ENCODE results near the gene LEMD1. TPM values are rescaled to one million over a fixed set of nuclear protein-coding genes. Genes with fewer than 3 reads are reported as not detected.
A peak's percentile ranks its signal among the peaks of the same experiment; 100 is the strongest.
"Not testable (repeated sequence)": the region's sequence is repeated elsewhere in the genome, so short reads cannot be mapped to it uniquely, and the experiment has no call there.

LEMD1 gene
- total RNA-seq, 1 experiment from 2014 or later: 0.27 TPM

DNA sequence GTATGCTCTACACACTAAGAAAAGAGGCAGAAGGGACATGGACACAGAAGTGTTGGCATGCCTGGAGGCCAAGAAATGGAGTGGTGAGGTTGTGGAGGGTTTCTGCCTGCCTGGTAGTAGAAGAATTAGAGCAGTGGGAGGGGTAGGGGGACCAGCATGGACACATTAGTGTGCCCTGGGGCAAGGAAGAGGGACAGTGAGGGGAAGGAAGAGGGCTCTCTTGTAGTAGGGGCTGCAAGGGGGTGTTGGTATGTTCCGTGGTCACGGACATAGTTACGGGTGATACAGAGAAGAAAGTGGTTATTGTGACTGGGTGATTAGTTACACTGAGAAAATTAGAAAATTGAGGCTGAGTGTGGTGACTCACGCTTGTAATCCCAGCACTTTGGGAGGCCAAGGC lies 23.3 kb downstream of the LEMD1 start:
- DNase-seq (ENCODE audit: low read depth): no peak
- in situ Hi-C loops (cut with HindIII; ENCODE audit: low pct_unique_long_range_greater_than_20kb, low sequenced_read_pairs): no loop called here

DNA sequence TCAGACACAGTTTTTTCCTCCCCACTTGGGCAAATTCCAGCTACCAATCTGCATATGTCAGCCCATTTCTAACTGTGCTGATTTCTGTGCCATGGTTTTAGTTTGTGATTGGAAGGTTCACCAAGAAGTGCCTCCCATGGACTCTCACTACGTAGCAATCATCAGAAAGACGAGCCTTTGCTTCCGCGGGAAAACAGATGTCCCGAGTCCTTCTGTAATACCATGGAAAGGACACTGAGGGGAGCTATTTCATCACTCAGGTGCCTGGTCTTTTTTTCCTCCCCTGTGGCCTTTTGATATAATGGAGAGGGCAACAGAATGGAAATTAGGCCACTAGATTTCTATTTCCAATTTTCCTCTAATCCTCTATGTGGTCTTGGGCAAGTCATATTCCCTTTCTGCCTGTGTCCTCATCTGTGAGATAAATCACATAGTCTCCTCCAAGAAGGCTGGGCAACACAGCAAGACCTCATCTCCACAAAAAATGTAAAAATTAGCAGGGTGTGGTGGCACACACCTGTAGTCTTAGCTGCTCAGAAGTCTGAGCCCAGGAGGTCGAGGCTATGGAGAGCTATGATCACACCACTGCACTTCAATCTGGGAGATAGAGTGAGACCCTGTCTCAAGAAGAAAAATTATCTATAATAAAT lies 24.8 kb downstream of the LEMD1 start:
- DNase-seq (ENCODE audit: low read depth): peak; percentile 31

DNA sequence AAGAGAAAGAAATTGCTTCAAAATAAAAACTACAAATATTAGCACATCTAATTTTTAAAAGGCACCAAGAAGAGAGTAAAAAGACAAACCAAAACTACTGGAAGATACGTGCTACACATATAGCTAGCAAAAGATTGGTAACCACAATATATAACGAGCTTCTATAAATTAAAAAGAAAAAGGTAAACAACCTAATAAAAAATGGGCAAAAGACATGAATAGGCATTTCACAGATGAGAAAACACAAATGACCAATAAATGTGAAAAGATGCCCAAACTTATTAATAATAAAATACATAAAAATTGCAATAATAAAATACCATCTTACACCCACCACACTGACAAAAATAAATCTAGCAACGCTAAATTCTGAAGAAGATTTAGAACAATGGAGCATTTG lies 26.2 kb downstream of the LEMD1 start:
- in situ Hi-C loops (cut with HindIII; ENCODE audit: low pct_unique_long_range_greater_than_20kb, low sequenced_read_pairs): no loop called here
- DNase-seq (ENCODE audit: low read depth): no peak

More for the DNA sequence above, 24.8 kb downstream of the LEMD1 start:
- in situ Hi-C loops (cut with HindIII; ENCODE audit: low pct_unique_long_range_greater_than_20kb, low sequenced_read_pairs): no loop called here

- in situ Hi-C loops (cut with HindIII; ENCODE audit: low pct_unique_long_range_greater_than_20kb, low sequenced_read_pairs): no loop called here
- DNase-seq (ENCODE audit: low read depth): no peak
Measured at GRCh38 chr1:205392650-205393049, 29.2 kb downstream of the LEMD1 start.

DNA sequence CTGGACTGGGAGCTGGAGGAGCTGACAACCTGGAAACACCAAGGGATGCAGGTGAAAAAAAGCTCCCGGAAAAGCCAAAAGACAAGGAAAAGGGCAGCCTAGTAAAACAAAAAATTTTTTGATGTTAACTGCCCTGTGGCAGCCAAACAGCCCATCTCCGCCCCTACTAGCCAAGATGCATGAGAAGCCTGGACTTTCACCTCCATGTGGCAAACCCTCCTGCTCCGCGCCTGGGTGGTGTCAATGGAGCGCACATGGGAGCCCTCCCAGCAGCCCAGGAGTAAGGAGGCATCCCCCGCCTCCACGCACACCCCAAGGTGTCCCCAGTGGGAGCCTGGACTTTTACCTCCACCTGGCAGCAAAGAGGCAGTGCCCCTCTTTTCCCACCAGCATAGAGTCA lies 30.5 kb downstream of the LEMD1 start:
- no peak for DNase-seq (ENCODE audit: low read depth)
- in situ Hi-C loops (cut with HindIII; ENCODE audit: low pct_unique_long_range_greater_than_20kb, low sequenced_read_pairs): no loop called here

DNA sequence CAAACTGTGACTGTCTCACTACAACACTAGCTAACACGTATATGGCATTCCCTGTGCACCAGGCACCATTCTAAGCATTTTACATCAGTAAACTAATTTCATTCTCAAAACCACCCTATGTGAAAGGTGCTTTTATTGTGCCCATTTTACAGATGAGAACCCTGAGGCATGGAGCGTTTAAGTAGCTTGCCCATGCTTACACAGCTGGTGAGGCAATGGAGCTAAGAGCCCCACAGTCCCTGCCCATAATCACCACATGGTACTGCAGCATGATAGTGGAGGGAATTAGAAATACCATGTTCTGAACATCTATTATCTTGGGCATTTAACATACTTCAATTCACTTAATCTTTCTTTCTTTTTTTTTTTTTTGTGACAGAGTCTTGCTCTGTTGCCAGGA lies 34.0 kb downstream of the LEMD1 start:
- in situ Hi-C loops (cut with HindIII; ENCODE audit: low pct_unique_long_range_greater_than_20kb, low sequenced_read_pairs): no loop called here
- DNase-seq (ENCODE audit: low read depth): no peak

DNA sequence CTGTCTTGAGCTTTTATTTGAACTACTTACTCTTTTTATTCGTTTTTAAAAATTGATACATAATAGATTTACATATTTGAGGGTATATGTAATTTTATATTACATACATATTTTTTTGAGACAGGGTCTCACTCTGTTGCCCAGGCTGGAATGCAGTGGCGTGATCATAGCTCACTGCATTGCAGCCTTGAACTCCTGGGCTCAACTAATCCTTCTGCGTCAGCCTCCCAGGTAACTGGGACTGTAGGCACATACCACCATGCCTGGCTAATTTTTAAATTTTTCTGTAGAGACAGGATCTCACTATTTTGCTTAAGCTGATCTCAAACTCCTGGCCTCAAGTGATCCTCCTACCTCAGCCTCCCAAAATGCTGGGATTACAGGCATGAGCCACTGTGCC lies 38.9 kb downstream of the LEMD1 start:
- DNase-seq (ENCODE audit: low read depth); in situ Hi-C loops (cut with HindIII; ENCODE audit: low pct_unique_long_range_greater_than_20kb, low sequenced_read_pairs): not testable (repeated sequence)

DNA sequence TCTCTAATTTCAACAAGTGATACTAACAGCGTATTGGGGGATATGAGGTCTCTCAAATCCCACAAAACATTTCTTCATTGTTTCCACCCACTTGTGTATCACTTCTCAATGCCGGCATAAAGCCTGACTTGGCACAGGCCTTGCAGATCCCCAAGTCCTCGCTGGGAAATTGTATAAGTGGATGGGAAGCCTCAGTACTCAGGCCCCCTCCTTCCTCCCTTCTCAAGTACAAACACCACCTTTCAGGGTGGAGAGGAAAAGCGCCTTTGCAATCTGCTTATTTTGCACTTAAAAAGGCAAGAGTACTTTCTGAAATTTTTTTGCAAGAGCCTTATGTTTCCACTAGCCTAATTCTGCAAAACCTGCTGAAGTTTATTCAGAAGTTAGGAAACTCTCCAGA lies 39.3 kb downstream of the LEMD1 start:
- in situ Hi-C loops (cut with HindIII; ENCODE audit: low pct_unique_long_range_greater_than_20kb, low sequenced_read_pairs): no loop called here
- DNase-seq (ENCODE audit: low read depth): no peak

DNA sequence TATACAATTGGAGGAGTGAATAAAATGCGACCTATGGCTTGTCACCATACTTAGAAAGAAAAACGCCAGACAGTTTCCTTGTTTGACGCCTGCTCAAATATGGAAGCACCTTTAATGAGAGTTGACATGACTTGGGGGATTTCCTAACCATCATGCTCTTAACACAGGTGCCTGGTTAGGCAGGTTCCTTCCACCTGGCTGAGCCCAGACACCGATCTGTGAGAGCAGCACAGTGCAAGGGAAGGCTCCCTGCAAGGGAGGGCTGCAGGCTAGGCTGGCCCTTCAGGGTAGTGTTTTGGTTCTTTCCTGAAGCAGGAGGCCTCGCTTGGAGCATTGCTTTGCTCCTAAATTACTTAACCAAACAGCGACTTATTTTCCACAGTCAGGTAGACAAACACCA lies 40.6 kb downstream of the LEMD1 start:
- in situ Hi-C loops (cut with HindIII; ENCODE audit: low pct_unique_long_range_greater_than_20kb, low sequenced_read_pairs): no loop called here
- no peak for DNase-seq (ENCODE audit: low read depth)

- in situ Hi-C loops (cut with HindIII; ENCODE audit: low pct_unique_long_range_greater_than_20kb, low sequenced_read_pairs): no loop called here
Measured at GRCh38 chr1:205380882-205381281, 41.0 kb downstream of the LEMD1 start.

DNA sequence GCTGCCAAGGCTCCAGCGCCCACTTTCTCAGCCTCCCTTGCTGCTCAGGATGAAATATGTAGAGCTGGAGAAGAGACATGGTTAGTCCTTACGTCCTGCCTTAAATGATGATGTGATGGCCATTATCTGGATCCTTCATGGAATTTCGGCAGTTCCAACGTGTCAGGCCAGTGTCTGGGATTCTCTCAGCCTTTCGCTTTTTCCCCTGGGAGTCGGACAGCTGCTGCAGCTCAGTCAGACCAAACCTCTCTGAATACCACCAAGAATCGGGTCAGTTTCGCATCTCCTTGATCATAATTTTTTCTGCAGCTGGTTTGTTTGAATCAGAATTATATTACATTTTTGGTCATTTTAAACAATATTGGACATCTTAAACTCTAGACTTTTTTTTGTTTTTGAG lies 42.8 kb downstream of the LEMD1 start:
- DNase-seq (ENCODE audit: low read depth): no peak
- in situ Hi-C loops (cut with HindIII; ENCODE audit: low pct_unique_long_range_greater_than_20kb, low sequenced_read_pairs): no loop called here

More at GRCh38 chr1:205380882-205381281, 41.0 kb downstream of the LEMD1 start:
- no peak for DNase-seq (ENCODE audit: low read depth)

DNA sequence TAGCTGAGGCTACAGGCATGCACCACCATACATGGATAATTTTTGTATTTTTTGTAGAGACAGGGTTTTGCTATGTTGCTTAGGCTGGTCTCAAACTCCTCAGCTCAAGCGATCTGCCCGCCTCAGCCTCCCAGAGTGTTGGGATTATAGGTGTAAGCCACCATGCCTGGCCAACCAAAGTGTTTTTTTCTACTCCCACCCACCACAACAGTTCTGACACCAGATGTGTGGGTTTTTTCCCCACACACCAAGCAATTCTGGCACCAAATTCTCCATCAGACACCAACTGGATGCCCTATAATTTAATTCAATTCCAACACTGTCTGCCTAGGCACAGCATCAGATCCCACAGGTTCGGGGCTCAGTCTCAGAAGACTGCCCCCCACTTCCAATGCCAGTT lies 44.5 kb downstream of the LEMD1 start:
- no peak for DNase-seq (ENCODE audit: low read depth)
- in situ Hi-C loops (cut with HindIII; ENCODE audit: low pct_unique_long_range_greater_than_20kb, low sequenced_read_pairs): no loop called here

- in situ Hi-C loops (cut with HindIII; ENCODE audit: low pct_unique_long_range_greater_than_20kb, low sequenced_read_pairs): no loop called here
- DNase-seq (ENCODE audit: low read depth): peak; percentile 9
Measured at GRCh38 chr1:205376739-205377138, 45.1 kb downstream of the LEMD1 start.

DNA sequence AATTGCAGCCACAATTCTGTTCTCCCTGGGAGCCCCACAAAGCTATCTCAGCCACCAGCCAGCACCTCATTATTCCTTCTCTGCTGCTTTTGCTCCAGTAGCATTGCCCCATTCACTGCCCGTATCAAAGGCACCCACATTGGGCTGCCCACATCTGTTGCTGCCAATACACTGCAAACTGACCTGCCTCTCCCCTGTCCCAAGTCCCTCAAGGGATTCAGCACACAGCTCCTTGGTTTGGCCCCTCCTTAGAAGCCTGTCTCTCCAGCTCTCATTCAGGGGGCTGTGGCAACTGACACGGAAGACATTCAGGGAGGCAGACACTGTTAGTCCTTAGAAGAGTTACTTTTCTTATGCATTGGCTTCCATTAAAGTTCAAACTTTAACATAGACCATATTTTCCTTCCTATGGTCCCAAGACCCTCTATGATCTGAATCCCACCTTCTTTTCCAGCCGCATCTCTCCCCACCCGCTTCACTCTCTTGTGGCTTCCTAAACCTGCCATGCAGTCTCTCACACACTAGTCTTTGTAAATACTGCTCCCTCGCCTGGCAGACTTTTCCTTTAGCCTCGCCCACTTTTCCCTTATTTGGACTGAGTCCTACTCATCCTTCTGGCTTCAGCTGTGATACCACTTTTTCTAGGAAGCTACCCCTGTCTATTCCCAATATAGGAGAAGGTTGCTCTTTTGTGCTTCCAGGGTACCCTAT lies 45.9 kb downstream of the LEMD1 start:
- DNase-seq (ENCODE audit: low read depth): peak; percentile 47
- in situ Hi-C loops (cut with HindIII; ENCODE audit: low pct_unique_long_range_greater_than_20kb, low sequenced_read_pairs): no loop called here

GRCh38 chr1:205374210-205375078 lies 47.4 kb downstream of the LEMD1 start:
- in situ Hi-C loops (cut with HindIII; ENCODE audit: low pct_unique_long_range_greater_than_20kb, low sequenced_read_pairs): no loop called here
- peak; percentile 47 for DNase-seq (ENCODE audit: low read depth)

DNA sequence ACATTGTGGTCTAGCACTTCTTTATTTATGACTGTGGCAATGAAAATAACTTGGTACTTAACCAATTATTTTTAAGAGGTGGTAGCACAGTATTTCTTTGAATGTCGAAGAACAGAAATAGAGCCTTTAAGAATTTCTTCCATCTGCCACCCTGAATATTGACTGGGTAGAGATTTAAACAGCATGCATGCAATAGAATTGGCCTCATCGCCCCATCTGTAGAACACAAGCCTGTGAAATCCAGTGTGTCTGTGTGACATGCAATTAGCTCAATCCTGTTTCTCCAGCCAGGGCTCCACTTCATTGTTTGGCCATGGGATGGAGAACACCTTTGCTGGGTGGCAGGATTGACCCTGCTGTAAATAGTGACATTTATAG lies 48.1 kb downstream of the LEMD1 start:
- in situ Hi-C loops (cut with HindIII; ENCODE audit: low pct_unique_long_range_greater_than_20kb, low sequenced_read_pairs): no loop called here
- DNase-seq (ENCODE audit: low read depth): no peak

DNA sequence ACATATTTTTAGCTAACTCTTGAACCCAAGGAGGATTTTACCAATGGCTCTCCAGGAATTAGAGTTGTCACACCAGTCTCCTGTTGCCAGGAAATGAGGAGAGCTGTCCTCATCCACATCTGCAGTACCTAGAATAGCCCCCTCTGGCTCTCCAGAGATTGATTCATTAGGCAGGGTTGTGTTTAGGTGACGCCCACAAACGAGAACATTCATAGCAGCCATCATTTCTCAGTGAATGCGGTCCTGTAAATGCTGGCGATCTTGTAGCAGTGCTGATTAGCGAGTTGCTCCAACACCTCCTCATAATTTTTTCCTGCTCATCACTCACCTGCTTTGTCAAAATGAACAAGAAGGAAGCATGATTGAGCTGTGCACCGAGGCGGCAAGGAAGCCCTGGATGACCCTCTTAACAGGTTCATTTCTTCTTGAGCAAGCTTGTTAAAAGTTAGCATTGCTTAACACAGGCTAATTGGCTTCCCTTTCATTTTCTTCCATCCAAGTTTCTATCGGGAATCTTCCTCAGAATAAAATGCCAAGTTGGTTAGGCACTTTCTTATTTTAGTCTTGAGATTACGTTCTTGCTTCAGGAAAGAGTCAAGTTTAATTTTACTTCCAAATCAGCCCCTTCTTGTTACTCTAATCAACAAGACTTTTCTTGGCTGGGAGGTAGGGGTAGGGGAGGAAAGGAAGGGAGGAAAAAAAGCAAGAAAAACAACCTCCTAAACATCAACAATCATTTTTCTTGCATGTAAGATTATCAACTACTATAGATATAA lies 48.6 kb downstream of the LEMD1 start:
- in situ Hi-C loops (cut with HindIII; ENCODE audit: low pct_unique_long_range_greater_than_20kb, low sequenced_read_pairs): no loop called here
- no peak for DNase-seq (ENCODE audit: low read depth)

DNA sequence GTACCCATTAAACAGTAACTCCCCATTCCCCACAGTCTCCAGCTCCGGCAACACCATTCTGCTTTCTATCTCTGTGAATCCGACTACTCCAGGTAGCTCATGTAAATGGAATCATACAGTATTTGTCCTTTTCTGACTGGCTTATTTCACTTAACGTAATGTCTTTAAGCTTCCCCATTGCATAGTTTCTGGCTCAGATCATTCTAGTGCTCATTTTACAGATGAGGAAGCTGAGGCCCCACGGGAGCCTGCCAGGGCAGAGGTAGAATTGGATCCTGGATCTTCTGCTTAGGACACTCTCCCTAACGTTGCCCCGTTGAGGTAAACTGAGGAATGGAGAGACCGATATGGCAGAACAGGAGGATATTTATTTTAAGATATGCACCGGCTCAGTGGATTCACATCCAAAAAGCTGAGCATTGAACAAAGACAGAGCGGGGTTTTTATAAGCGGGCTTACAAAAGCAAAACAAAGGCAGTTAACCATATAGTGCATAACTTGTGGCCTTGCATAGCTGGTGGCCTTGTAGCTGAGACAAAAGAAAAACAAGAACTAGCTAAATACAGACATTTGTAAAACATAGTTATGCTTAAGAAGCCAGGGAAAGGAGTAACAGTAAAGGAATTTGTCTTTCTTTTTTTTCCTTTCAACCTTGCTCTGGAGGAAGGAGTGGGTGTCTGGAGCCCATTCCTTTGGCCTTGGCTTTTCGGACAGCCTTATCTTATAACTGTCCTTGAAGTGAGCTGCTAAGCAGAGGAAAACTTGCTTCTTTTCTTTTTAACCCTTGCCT lies 49.8 kb downstream of the LEMD1 start:
- DNase-seq (ENCODE audit: low read depth): no peak
- in situ Hi-C loops (cut with HindIII; ENCODE audit: low pct_unique_long_range_greater_than_20kb, low sequenced_read_pairs): no loop called here
